Skeletal muscle cell (primary cell): ENCODE measurements around the gene CSNK1A1.
A peak's percentile ranks its signal among the peaks of the same experiment; 100 is the strongest.

Source experiments
- DNase-seq: peaks from one replicate; pipeline ENCODE4 v3.0.0-alpha.2; 2010; ENCODE audit warnings: low read depth
- H3K4me3 ChIP-seq: 2 replicates; pipeline ENCODE4 v1.5.1; 2011; ENCODE audit warnings: low read depth, mild to moderate bottlenecking, control low read depth, low read length, moderate library complexity

CSNK1A1 gene

GRCh38 chr5:149497357-149497756 is 53.9 kb downstream of the CSNK1A1 start:
- H3K4me3 ChIP-seq, result no peak overlapping the region
- DNase-seq, result peak; percentile 76

DNA sequence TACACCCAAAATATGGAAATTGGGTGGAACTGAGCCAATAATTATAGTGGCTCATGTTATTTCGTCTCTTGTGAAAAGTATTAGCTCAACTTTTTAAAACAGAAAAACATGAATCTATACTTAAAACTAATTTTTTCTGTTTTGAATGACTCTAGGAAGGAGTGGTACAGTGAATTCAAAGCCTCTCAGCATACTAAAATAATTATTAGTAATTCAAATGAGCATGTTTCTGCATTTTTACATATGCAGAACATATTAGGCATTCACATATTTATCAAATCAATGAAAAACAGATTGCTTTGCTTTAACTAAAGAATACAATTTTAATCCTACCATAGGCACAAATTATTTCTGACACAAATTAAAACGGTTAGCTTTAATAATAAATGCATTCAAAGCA is 54.3 kb downstream of the CSNK1A1 start:
- H3K4me3 ChIP-seq, result no peak overlapping the region
- DNase-seq, result no peak

GRCh38 chr5:149496166-149496565 is 55.1 kb downstream of the CSNK1A1 start:
- DNase-seq, result no peak

DNA sequence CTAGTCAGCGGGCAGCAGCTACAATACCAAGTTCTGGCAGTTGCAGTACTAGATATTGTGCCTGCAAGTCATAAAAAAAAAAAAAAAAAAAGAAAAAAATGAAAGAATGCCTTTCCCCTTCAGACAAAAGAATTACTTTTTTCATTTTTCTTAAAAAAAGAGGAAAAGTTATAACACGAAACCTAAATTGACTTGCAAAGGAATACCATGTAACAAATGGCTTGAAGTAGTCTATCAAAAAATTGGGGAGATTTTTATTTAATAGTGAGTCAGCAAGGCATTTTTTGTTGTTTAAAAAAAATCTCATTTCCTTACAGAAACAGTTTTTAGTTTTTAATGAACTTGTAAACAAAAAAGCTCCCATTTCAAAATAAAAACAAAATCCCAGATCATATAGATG is 55.6 kb downstream of the CSNK1A1 start:
- no peak overlapping the region for H3K4me3 ChIP-seq
- DNase-seq, result no peak

More at GRCh38 chr5:149496166-149496565, 55.1 kb downstream of the CSNK1A1 start:
- H3K4me3 ChIP-seq, result no peak overlapping the region

DNA sequence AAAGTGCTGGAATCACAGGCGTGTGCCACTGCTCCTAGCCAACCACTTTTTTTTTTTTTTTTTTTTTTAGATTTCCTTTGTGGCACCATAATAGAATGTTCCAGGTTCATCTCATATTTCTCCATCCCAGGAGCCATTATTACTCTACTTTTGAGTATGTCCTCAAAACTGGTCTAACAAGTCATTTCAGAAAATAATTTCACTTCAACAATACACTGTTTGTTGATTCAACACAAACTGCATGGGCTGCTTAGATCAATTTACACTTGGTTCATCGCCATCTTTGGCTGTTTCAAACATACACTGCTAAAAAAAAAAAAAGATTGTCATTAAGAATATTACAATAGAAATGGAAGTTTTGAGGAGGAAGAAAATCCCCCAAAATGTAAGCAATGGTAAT is 57.9 kb downstream of the CSNK1A1 start:
- no peak for DNase-seq

DNA sequence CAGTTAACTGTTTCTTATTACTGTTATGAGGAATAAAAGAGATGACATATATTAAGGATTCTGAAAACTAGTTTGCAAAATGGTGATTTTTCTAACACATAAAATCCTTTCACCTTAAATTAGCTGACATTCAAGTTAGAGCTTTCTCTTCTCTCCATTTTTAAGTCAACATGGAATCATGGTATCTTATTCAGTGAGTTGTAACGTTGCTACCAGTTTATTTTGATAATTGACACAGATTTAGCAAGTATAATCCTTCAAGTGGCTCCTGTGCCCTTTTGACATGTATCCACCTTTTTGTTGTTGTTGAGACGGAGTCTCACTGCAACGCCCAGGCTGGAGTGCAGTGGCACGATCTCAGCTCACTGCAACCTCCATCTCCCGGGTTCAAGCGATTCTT is 58.5 kb downstream of the CSNK1A1 start:
- no peak overlapping the region for H3K4me3 ChIP-seq
- DNase-seq, result no peak

More for the DNA sequence above, 57.9 kb downstream of the CSNK1A1 start:
- H3K4me3 ChIP-seq, result no peak overlapping the region

DNA sequence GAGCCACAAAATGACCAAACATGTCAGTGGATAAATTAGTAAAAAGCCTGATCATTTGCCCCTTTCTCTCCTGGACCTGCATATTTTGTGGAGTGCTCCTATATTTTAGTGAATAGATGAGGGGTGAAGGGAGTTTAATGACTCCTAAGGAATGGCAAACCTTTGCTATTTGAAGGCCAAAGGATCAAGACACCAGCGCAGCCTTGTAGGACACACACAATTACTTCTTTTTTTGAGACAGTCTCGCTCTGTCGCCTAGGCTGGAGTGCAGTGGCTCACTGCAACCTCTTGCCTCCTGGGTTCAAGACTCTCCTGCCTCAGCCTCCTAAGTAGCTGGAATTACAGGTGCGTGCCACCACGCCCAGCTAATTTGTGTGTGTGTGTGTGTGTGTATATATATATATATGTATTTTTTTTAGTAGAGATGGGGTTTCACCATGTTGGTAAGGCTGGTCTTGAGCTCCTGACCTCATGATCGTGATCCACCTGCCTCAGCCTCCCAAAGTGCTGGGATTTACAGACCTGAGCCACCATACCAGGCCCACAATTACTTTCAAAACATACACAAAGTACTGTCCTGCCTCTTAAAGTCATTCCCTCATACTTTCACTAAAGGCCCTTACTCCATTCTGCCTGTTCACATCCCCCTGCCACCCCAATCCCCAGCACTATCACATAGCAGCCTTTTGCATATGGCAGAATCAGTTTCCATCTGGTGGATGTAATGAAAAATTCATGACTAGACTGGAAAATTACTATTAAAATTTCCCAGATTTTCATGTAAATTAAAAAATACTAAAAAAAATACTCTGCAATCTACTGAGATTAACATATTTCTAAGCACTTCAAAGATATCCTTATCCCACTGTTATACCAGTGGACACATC is 60.4 kb downstream of the CSNK1A1 start:
- no peak for DNase-seq
- H3K4me3 ChIP-seq, result no peak overlapping the region

GRCh38 chr5:149489605-149490037 is 61.6 kb downstream of the CSNK1A1 start:
- H3K4me3 ChIP-seq, result no peak overlapping the region
- no peak for DNase-seq

DNA sequence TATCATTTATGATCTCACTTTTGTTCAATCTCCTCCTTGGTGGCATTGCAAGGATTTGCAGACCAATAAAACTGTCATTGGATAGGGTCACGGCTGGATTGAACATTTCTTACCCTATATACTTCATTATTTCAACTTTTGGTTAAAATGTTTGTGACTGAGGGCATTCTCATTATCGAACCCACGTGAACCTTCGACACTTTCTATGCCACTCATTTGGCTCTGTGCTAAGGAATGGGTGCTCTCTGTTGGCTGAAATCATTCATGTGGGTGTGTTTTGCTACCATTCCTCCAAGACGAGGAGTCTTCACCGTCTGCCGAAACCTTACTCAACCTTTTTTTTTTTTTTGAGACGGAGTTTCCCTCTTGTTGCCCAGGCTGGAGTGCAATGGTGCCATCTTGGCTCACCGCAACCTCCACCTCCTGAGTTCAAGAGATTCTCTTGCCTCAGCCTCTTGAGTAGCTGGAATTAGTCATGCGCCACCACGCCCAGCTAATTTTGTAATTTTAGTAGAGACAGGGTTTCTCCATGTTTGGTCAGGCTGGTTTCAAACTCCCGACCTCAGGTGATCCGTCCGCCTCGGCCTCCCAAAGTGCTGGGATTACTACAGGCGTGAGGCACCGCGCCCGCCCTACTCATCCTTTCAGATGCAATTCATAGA is 62.5 kb downstream of the CSNK1A1 start:
- no peak overlapping the region for H3K4me3 ChIP-seq
- no peak for DNase-seq

GRCh38 chr5:149487672-149488071 is 63.6 kb downstream of the CSNK1A1 start:
- no peak for DNase-seq
- no peak overlapping the region for H3K4me3 ChIP-seq

DNA sequence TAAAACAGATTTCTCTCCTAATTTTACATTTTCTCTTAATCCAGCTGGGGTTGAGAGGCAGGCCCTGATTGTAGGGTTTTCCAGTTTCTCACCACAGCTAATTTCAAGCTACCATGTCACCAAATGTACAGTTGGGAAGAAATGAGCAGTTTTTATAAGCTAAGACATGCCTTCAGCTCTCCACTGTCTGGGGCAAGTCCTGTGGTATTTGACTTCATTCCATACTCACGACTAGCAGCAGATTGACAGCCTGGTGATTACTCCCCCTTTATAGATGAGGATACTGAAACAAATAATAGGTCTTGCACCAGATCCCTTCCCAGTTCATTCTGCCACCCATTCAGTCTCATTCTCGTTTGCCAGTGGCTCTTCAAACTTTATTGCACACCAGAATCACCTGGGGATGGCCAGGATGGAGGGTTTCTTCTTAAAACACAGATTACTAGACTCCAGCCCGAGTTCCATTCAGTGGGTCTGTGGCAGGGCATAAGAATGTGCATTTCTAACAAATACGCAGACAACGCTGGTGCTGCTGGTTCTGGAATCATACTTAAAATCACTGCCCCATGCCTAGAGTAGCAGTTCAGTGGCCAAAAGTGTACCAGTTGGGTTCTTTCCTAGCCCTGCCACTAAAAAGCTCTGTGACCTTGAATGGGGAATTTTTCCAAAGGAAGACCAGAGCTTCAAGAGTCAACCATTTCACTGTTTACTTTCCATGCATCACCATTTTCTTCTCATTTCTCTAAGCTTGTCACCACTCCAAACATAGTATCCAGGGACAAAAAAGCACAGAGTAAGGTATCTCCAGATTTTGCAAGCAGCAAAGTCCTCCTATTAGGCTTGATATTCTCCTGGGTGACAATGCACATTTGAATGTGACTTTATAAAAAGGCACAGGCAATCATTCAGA is 64.3 kb downstream of the CSNK1A1 start:
- DNase-seq, result no peak
- no peak overlapping the region for H3K4me3 ChIP-seq

GRCh38 chr5:149485655-149486615 is 65.3 kb downstream of the CSNK1A1 start:
- DNase-seq, result peak; percentile 99
- H3K4me3 ChIP-seq, result no peak overlapping the region

- DNase-seq, result no peak
- H3K4me3 ChIP-seq, result no peak overlapping the region
Observed at GRCh38 chr5:149481485-149481884, 69.8 kb downstream of the CSNK1A1 start.

DNA sequence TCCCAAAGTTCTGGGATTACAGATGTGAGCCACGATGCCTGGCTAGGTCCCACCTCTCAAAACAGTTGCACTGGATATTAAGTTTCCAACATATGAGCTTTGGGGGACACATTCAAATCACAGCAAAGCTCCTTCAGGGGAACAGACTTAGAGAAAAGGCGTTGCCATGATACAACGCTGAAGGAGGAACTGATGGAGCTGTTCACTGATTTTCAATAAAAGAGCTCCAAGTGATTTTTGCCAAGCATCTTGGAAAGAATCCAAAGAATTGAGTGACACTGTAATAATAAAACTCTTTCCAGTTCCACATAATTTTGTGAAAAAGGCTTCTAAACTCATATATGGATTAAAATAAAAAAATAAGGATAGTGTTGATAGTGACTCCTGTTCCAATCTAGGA is 72.5 kb downstream of the CSNK1A1 start:
- no peak overlapping the region for H3K4me3 ChIP-seq
- DNase-seq, result no peak

DNA sequence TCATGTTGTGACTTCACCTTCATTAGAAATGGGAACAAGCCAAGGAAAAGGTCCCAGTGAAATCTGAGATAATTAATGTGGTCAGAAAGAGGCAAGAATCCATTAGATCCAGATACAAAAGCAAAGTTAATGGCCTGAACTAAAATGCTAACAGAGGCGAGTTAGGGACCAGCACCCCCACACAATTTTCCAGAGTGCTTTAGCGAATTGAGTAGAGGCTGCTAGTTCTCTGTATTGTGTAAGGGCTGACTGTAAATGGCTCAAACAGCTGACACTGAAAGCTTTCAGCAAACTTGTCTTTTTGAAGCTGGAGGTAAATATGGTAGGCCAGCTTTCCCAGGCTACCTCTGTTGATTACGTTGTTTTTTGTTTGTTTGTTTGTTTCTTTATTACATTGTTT is 75.5 kb downstream of the CSNK1A1 start:
- DNase-seq, result no peak
- no peak overlapping the region for H3K4me3 ChIP-seq

GRCh38 chr5:149474198-149474597 is 77.0 kb downstream of the CSNK1A1 start:
- no peak for DNase-seq
- H3K4me3 ChIP-seq, result no peak overlapping the region

GRCh38 chr5:149473441-149473840 is 77.8 kb downstream of the CSNK1A1 start:
- DNase-seq, result no peak
- H3K4me3 ChIP-seq, result no peak overlapping the region

GRCh38 chr5:149472399-149472798 is 78.8 kb downstream of the CSNK1A1 start:
- H3K4me3 ChIP-seq, result no peak overlapping the region

More at GRCh38 chr5:149472399-149472798, 78.8 kb downstream of the CSNK1A1 start:
- DNase-seq, result no peak
